Astrocyte (in vitro differentiated cells and primary cell): Measurements from ENCODE around the gene IQCN.

ENCODE experiments used
- EZH2 ChIP-seq: IDR thresholded peaks from 2 replicates; pipeline ENCODE4 v1.6.1; 2012; ENCODE audit warnings: mild to moderate bottlenecking, low read length, inconsistent platforms; ENCODE audit not compliant: insufficient read depth
- TF ChIP-seq, protein P1 (sequence below): IDR thresholded peaks from 2 replicates; pipeline ENCODE4 v1.5.1; 2011; ENCODE audit warnings: low read depth, mild to moderate bottlenecking, inconsistent platforms, low read length, moderate library complexity; ENCODE audit not compliant: insufficient read depth

DNA sequence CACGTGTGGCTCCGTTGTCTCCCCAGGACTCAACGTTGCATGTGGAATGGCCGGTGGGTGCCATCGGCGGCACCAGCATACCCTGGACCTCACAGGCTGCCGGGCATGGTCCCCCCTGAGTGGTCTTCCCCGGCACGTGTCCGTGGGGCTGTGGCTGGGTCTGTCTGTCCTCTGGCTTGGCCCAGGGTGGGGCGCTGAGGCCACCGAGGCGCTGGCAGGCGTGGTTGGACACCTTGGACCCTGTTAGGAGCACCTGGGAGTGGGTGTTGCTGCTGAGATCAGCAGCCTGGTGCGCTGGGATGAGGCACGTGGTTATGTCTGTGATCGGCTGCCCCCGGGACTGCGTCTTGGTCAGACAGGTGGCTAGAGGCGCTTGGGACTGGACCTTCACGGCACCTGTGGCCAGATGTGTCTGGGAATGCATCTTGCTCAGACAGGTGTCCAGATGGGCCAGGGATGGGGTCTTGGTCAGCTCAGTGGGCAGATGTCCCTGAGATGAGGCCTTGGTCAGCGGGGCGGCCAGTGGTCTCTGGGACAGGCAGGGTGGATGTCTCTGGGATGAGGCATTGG, 9.2 kb downstream of the IQCN start:
- TF ChIP-seq, protein P1, sequence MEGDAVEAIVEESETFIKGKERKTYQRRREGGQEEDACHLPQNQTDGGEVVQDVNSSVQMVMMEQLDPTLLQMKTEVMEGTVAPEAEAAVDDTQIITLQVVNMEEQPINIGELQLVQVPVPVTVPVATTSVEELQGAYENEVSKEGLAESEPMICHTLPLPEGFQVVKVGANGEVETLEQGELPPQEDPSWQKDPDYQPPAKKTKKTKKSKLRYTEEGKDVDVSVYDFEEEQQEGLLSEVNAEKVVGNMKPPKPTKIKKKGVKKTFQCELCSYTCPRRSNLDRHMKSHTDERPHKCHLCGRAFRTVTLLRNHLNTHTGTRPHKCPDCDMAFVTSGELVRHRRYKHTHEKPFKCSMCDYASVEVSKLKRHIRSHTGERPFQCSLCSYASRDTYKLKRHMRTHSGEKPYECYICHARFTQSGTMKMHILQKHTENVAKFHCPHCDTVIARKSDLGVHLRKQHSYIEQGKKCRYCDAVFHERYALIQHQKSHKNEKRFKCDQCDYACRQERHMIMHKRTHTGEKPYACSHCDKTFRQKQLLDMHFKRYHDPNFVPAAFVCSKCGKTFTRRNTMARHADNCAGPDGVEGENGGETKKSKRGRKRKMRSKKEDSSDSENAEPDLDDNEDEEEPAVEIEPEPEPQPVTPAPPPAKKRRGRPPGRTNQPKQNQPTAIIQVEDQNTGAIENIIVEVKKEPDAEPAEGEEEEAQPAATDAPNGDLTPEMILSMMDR: no peak
- no peak for TF ChIP-seq EZH2
